ENCODE results near the gene CDC42BPG. TPM values are rescaled to one million over a fixed set of nuclear protein-coding genes. Genes with fewer than 3 reads are reported as not detected.

Gene CDC42BPG
- total and polyA plus RNA-seq, 10 of the 15 experiments (the other 5 are each of a cell fraction or from before 2014, with no cell fraction given), result 0.02 to 1.3 (median 0.09) TPM; not detected in 1

- TF ChIP-seq ZBTB40 (IDR thresholded peaks at IDR 0.05; ENCODE audit: borderline replicate concordance) (no peak), MYC (IDR thresholded peaks at IDR 0.05; ENCODE audit: insufficient read depth, insufficient read length, insufficient replicate concordance, low read length, severe bottlenecking) (no peak), ETV6 (conservative IDR thresholded peaks at IDR 0.05 in 1 of 2, IDR thresholded peaks at IDR 0.05 in 1 of 2; ENCODE audit: borderline replicate concordance in 1 of 2, low read depth in 1 of 2) (0 out of 4 replicates have a peak, but pooled peaks of 1 of the 2 experiments have one; percentile 48), ZNF24 (IDR thresholded peaks at IDR 0.05) (no peak), TCF7 (IDR thresholded peaks at IDR 0.05; ENCODE audit: borderline replicate concordance) (no peak), TCF12 (IDR thresholded peaks at IDR 0.05; ENCODE audit: low read depth, low read length) (no peak), BACH1 (IDR thresholded peaks at IDR 0.05; ENCODE audit: borderline replicate concordance) (no peak), MEF2A (IDR thresholded peaks at IDR 0.05; ENCODE audit: insufficient read depth, low read depth, low read length) (no peak), EP300 (IDR thresholded peaks at IDR 0.05; ENCODE audit: borderline replicate concordance in 1 of 2, control insufficient read depth in 1 of 2, low read depth in 2 of 2, low read length in 2 of 2) (no peak), SMC3 (IDR thresholded peaks at IDR 0.05; ENCODE audit: borderline replicate concordance, low read length) (no peak), POLR2A (IDR thresholded peaks at IDR 0.05; ENCODE audit: low read depth, low read length) (0 out of 2 replicates have a peak, but pooled peaks have one; percentile 1), RUNX3 (IDR thresholded peaks at IDR 0.05; ENCODE audit: low read length) (no peak)
These were observed 42.7 kb downstream of the CDC42BPG start (continued) for GRCh38 chr11:64801561-64802369.
